Epithelial cell of esophagus (primary cell): ENCODE results near the gene SAMD10.

Experiments
- DNase-seq: peaks from one replicate; pipeline ENCODE4 v3.0.0; 2010; ENCODE audit warnings: low read depth
- H3K4me3 ChIP-seq: 2 replicates; pipeline ENCODE4 v1.5.1; 2011; ENCODE audit warnings: mild to moderate bottlenecking, low read length, control low read depth
- TF ChIP-seq, protein P1 (sequence below): IDR thresholded peaks from 2 replicates; pipeline ENCODE4 v1.5.1; 2011; ENCODE audit warnings: low read depth, mild to moderate bottlenecking, low read length, control low read depth, inconsistent platforms; ENCODE audit not compliant: insufficient read depth; ENCODE audit errors: missing control alignments

Gene SAMD10

DNA sequence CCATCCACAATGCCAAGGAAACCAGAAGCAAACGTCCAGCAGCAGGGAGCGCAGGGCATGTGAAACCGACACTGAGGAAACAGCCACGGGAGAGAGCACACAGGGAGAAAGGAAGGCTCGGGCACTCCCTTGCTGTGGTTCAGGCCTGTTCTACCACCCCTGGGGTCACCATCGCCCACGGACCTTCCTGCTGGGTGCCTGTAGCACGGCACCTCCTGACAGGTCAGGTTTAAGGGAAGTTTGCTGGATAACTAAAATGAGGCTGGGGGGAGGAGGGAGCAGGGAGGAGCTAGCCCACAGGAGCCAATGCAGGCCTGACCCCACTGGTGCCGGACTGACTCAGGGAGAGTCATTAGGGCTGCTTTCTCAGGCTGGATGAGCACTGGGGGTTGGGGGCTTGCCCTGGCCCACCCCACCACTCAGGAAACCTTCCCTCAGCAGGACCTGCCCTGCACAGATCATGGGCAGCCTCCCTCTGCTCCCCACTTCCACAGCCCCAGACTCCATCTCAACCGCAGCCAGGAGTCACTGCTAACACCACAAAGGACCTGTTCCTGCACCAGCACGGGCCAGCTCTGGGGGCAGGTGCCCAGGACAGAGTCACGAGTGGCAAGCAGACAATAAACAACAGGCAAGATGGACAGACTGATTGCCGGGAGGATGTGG lies 25.5 kb downstream of the SAMD10 start:
- DNase-seq, result no peak
- H3K4me3 ChIP-seq, result no peak overlapping the region
- TF ChIP-seq, protein P1, sequence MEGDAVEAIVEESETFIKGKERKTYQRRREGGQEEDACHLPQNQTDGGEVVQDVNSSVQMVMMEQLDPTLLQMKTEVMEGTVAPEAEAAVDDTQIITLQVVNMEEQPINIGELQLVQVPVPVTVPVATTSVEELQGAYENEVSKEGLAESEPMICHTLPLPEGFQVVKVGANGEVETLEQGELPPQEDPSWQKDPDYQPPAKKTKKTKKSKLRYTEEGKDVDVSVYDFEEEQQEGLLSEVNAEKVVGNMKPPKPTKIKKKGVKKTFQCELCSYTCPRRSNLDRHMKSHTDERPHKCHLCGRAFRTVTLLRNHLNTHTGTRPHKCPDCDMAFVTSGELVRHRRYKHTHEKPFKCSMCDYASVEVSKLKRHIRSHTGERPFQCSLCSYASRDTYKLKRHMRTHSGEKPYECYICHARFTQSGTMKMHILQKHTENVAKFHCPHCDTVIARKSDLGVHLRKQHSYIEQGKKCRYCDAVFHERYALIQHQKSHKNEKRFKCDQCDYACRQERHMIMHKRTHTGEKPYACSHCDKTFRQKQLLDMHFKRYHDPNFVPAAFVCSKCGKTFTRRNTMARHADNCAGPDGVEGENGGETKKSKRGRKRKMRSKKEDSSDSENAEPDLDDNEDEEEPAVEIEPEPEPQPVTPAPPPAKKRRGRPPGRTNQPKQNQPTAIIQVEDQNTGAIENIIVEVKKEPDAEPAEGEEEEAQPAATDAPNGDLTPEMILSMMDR, result no peak

DNA sequence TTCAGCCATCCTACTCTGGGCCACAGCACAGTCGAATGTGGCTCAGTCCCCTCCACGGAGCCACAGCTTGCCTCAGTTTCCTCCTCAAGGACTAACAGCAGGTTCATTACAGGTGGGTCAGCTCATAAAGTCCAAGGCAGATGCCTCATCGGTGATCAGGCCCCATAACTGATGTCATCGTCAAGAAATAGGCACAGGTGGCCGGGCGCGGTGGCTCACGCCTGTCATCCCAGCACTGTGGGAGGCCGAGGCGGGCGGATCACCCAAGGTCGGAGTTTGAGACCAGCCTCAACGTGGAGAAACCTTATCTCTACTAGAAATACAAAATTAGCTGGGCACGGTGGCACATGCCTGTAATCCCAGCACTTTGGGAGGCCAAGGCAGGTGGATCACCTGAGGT lies 26.7 kb downstream of the SAMD10 start:
- H3K4me3 ChIP-seq, result no peak overlapping the region
- DNase-seq, result no peak
- TF ChIP-seq, protein P1, result no peak

DNA sequence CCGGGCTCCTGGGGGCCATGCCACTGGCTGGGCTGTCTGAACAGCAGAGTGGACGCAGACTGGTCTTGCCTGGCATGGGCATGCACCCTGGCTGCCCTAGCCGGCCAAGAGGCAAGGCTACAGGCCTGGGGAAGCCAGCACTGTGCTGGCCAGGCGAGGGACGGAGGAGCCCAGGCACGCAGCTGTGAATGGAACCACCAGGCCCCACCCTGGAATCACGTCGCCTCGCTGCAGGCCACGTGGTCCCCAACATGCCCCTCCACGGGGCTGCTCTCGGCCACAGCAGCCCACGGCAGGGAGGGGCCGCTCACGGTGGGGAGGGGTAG lies 27.3 kb downstream of the SAMD10 start:
- H3K4me3 ChIP-seq, result no peak overlapping the region
- TF ChIP-seq, protein P1, result no peak
- no peak for DNase-seq

DNA sequence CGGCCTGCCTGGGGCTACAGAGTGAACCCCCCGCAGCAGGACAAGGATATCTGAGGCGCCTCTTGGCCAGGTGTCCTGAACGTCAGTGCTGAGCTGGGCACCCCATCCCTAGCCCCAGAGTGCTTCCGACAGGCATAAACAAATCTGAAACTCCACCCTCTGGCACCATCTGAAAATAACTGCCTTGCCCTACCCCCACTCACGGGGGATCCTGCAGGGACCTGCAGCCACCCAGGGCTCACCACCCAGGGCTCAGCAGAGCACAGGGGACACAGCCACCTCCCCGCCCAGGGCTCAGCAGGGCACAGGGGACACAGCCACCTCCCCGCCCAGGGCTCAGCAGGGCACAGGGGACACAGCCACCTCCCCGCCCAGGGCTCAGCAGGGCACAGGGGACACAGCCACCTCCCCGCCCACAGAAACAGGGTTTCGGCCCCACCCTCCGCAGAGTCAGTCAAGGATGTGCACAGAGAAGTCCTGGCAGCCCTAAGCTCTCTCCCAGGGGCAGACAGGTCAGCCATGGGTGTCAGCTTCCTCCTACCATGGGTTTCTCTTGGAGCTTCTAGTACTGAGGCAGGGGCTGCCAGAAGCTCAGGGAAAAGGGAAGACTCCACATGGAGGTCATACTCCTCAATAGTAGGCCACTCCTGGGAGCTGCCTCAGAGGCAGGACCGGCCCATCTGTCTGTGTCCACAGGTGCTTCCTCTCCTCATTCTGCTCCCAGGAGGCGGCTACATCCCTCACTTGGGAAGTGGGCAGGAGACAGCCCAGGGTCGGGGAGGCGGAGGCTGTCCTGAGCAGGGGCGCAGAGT lies 27.8 kb downstream of the SAMD10 start:
- no peak overlapping the region for H3K4me3 ChIP-seq
- TF ChIP-seq, protein P1, result no peak
- DNase-seq, result no peak

DNA sequence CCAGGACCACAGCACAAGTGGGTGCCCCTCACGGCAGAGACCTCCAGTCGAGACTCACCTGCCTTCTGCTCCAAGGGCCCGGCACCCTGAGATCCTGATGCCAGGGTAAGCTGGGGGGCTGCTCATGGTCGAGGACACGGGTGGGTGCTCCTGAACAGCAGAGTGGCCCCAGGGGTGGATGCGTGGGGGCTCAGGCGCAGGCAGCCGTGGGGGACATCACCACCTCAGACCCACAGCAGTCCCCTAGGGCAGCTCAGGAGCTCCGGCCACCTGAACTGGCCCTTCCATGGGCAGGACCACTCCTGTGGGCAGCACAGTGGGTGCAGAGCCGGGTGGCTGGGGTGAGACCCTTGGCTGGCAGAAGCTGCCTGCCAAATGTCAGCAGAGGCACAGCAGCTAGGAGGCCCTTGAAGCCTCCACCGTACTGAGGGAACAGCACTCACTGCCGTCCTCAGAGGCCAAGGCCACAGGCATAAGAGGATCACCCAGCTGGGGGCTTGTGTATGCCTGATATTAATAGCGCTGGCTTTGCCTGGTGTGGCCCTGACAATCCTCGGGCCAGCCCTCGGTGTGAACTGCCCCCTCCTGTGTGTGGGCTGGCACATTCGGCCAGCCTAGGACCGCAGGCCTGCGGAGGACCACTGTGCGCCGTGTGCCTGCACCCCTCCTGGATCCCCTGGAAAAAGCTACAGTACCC lies 28.6 kb downstream of the SAMD10 start:
- DNase-seq, result no peak
- TF ChIP-seq, protein P1, result no peak
- no peak overlapping the region for H3K4me3 ChIP-seq

DNA sequence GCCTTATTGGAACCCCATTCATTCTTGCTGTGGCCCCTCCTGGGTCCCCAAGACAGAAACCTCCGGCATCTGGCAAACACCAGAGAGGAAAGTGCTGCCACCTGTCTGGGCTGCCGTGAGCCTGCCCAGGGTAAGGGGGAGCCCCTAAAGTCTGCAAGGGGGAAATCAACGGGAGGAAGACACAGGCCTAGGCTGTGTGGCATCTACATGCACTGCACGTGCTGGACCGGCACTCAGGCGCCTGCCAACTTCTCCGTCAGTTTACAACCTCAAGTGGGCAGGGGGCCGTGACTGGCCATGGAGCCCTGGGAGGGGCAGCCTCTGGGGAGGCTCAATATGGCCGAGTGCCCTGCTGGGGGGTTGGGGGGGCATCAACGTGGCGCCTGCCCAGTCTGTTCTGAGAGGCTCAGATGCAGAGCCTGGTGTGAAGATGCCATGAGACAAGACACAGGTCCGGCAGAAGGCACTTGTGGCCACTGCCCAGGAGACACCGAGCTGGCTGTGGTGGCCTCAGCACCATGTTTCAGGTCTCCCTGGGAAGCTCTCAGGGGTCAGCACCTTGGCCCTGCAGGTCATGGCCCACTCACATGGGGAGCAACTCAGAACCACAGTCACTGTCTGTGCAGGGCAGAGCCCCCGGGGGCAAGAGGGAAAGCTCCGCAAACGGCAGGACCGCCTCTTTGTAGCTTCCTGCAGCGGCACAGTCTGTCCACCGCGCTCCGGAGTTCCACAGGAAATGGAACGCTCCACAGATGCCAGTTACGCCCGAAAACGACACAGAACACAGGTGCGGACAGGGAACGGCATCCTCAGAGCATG lies 31.6 kb downstream of the SAMD10 start:
- H3K4me3 ChIP-seq, result no peak overlapping the region
- TF ChIP-seq, protein P1, result no peak
- no peak for DNase-seq
